ENCODE data around the gene HDAC3.
"Not testable (repeated sequence)": the region's sequence is repeated elsewhere in the genome, so short reads cannot be mapped to it uniquely, and the experiment has no call there.

Gene HDAC3

GRCh38 chr5:141635646-141636045 lies 1.0 kb downstream of the HDAC3 start:
- FAIRE-seq (no peak), DNase-seq (ENCODE audit: low spot score) (no peak)

GRCh38 chr5:141634720-141635119 lies 1.9 kb downstream of the HDAC3 start:
- FAIRE-seq (no peak), DNase-seq (ENCODE audit: low spot score) (no peak)

GRCh38 chr5:141633871-141634561 lies 2.6 kb downstream of the HDAC3 start:
- FAIRE-seq = no peak
- DNase-seq (ENCODE audit: low spot score) = no peak

GRCh38 chr5:141632650-141633049 lies 4.0 kb downstream of the HDAC3 start:
- no peak for DNase-seq (ENCODE audit: low spot score)
- no peak for FAIRE-seq

- DNase-seq (ENCODE audit: low spot score) (no peak), FAIRE-seq (no peak)
These were observed 6.0 kb downstream of the HDAC3 start for GRCh38 chr5:141630570-141631140.

GRCh38 chr5:141628175-141628788 lies 8.4 kb downstream of the HDAC3 start:
- no peak for DNase-seq (ENCODE audit: low spot score)
- FAIRE-seq = no peak

GRCh38 chr5:141623611-141624010 lies 13.0 kb downstream of the HDAC3 start:
- FAIRE-seq = no peak

GRCh38 chr5:141623186-141623585 lies 13.5 kb downstream of the HDAC3 start:
- DNase-seq (ENCODE audit: low spot score) (no peak), FAIRE-seq (no peak)

More at GRCh38 chr5:141623611-141624010, 13.0 kb downstream of the HDAC3 start:
- DNase-seq (ENCODE audit: low spot score) = no peak

GRCh38 chr5:141618804-141619554 lies 17.7 kb downstream of the HDAC3 start, which contains the start of gene DIAPH1:
TSS of gene DIAPH1 (minus strand) at chr5:141619000. CDS start at chr5:141618914, 86 bp downstream.
- FAIRE-seq = peak; percentile 67

GRCh38 chr5:141618030-141618803 lies 18.4 kb downstream of the HDAC3 start:
- peak; percentile 31 for DNase-seq (ENCODE audit: low spot score)
- no peak for FAIRE-seq

More at GRCh38 chr5:141618804-141619554, 17.7 kb downstream of the HDAC3 start, which contains the start of gene DIAPH1:
- DNase-seq (ENCODE audit: low spot score) = peak; percentile 89

GRCh38 chr5:141617682-141618029 lies 19.0 kb downstream of the HDAC3 start:
- DNase-seq (ENCODE audit: low spot score) = no peak

GRCh38 chr5:141617128-141617527 lies 19.5 kb downstream of the HDAC3 start:
- FAIRE-seq = no peak

More at GRCh38 chr5:141617682-141618029, 19.0 kb downstream of the HDAC3 start:
- FAIRE-seq = no peak

GRCh38 chr5:141615991-141616720 lies 20.5 kb downstream of the HDAC3 start:
- DNase-seq (ENCODE audit: low spot score) = no peak
- FAIRE-seq = no peak

More at GRCh38 chr5:141617128-141617527, 19.5 kb downstream of the HDAC3 start:
- no peak for DNase-seq (ENCODE audit: low spot score)

- no peak for DNase-seq (ENCODE audit: low spot score)
- FAIRE-seq = no peak
These were observed 23.3 kb downstream of the HDAC3 start for GRCh38 chr5:141613344-141613743.

- DNase-seq (ENCODE audit: low spot score) (peak; percentile 32), FAIRE-seq (peak; percentile 61)
These were observed 25.4 kb downstream of the HDAC3 start for GRCh38 chr5:141611289-141611688.

- not testable (repeated sequence) for FAIRE-seq
These were observed 26.7 kb downstream of the HDAC3 start for GRCh38 chr5:141609921-141610320.

GRCh38 chr5:141609044-141609443 lies 27.6 kb downstream of the HDAC3 start:
- FAIRE-seq = no peak
- DNase-seq (ENCODE audit: low spot score) = no peak

More at GRCh38 chr5:141609921-141610320, 26.7 kb downstream of the HDAC3 start:
- not testable (repeated sequence) for DNase-seq (ENCODE audit: low spot score)

GRCh38 chr5:141608557-141608956 lies 28.1 kb downstream of the HDAC3 start:
- FAIRE-seq = peak; percentile 86

GRCh38 chr5:141608046-141608445 lies 28.6 kb downstream of the HDAC3 start:
- DNase-seq (ENCODE audit: low spot score) = no peak
- FAIRE-seq = no peak

More at GRCh38 chr5:141608557-141608956, 28.1 kb downstream of the HDAC3 start:
- DNase-seq (ENCODE audit: low spot score) = peak; percentile 52
